Adrenal gland (tissue), 12 donors: ENCODE data around the gene DNAAF5. TPM values are rescaled to one million over a fixed set of nuclear protein-coding genes. Genes with fewer than 3 reads are reported as not detected.
A peak's percentile ranks its signal among the peaks of the same experiment; 100 is the strongest.

Experiments used
- DNase-seq, 7 donors: peaks; one replicate each; pipeline ENCODE4 v3.0.0-alpha.2; 2019 to 2020
- H3K27ac ChIP-seq, 5 donors: fragments of 200-600 bp; sonication (generic) in 4 of 5; 1 replicate in 3 of 5; 2 replicates in 2 of 5; pipeline versions ENCODE4 v1.5.1 to v1.8.0; 2016 to 2020; ENCODE audit warnings: mild to moderate bottlenecking in 1 of 5
- H3K27me3 ChIP-seq: fragments of 200-600 bp; 2 replicates; pipeline ENCODE4 v1.8.0; 2021
- H3K36me3 ChIP-seq, 2 donors: fragments of 200-600 bp; replicated peaks in 1 of 2; 1 replicate in 1 of 2; 2 replicates in 1 of 2; pipeline versions ENCODE4 v1.5.1 to v1.8.0; 2018 to 2022
- H3K4me1 ChIP-seq, 2 donors: fragments of 200-600 bp; replicated peaks in 1 of 2; 1 replicate in 1 of 2; 2 replicates in 1 of 2; pipeline versions ENCODE4 v1.5.1 to v1.8.0; 2018 to 2021
- H3K4me3 ChIP-seq, 4 donors: fragments of 200-600 bp; sonication (generic) in 3 of 4; one replicate each; pipeline ENCODE4 v1.5.1; 2016 to 2018
- H3K9me3 ChIP-seq, 3 donors: fragments of 200-600 bp; sonication (generic) in 1 of 3; replicated peaks in 1 of 3; 1 replicate in 2 of 3; 2 replicates in 1 of 3; pipeline versions ENCODE4 v1.5.1 to v1.8.0; 2016 to 2021
- CTCF ChIP-seq, 6 experiments: fragments of 450-650 bp in 4 of 6; fragments of 200-600 bp in 2 of 6; sonication (generic) in 1 of 6; IDR thresholded peaks; 1 replicate in 5 of 6; 2 replicates in 1 of 6; pipeline versions ENCODE4 v1.5.1 to v1.8.0; 2016 to 2021; ENCODE audit warnings: antibody characterized with exemption in 6 of 6, mild to moderate bottlenecking in 2 of 6, moderate library complexity in 1 of 6
- POLR2A ChIP-seq, 2 donors: fragments of 450-650 bp; IDR thresholded peaks; one replicate each; pipeline ENCODE4 v1.6.1; 2017; ENCODE audit warnings: antibody characterized with exemption in 2 of 2, mild to moderate bottlenecking in 2 of 2, moderate library complexity in 1 of 2
- WGBS, 4 donors: extraction: QIAGEN DNeasy Blood & Tissue Kit in 2 of 4; methylation state at CpG; one replicate each; pipeline versions ENCODE4 v1.1.5 to v1.1.7; 2013 to 2017; 5-methylcytosine and 5-hydroxymethylcytosine counted together
- intact Hi-C, 2 donors: fragments of 100-400 bp; cut with DNase I; formaldehyde crosslinking; loops; one replicate each; pipeline versions ENCODE4 v1.14.1 to v1.15.0; 2022 to 2023
- polyA plus RNA-seq, 3 donors: library from polyadenylated mRNA; stranded (reverse); fragments of 200-250 nt in 2 of 3; fragments of 350-450 nt in 1 of 3; fragmentation: Illumina TruSeq in 1 of 3; extraction: RNeasy Lipid Tissue Mini Kit (QIAGEN cat#74804) in 1 of 3; gene quantifications; one replicate each; pipeline ENCODE4 v1.2.3, GENCODE V29; 2013 to 2014
- total RNA-seq, 9 donors: library from RNA; depleted of rRNA in 4 of 9; stranded (reverse); fragments of >200 nt in 4 of 9; fragments of 120-200 nt in 1 of 9; fragmentation: NEBNext Ultra II Directional in 1 of 9; extraction: Animal tissue kit (Norgen Biotek cat#: 25700) in 1 of 9; gene quantifications; one replicate each; pipeline versions ENCODE4 v1.1.0 to v1.2.4, GENCODE V29; 2013 to 2023
- donor health status: healthy with polysubstance abuse.
- donor health status: Bipolar disorder and iron deficiency.
- donor health status: DM: yes; HTN: yes; CAD: no.
- donor health status: DM: no; HTN: no; CAD: no.
- donor health status: DM: no; HTN: no; CAD: no.
- donor health status: DM: yes; HTN: yes; CAD: no.

DNAAF5 gene
- total and polyA plus RNA-seq, 12 donors: 7.9 to 32.7 (median 19.4) TPM

GRCh38 chr7:699476-700170 is 26.9 kb upstream of the DNAAF5 start:
- no peaks in the 10 kb centered on the region for H3K9me3 ChIP-seq
- no peaks in the 10 kb centered on the region for H3K4me1 ChIP-seq
- H3K36me3 ChIP-seq: no peaks in the 10 kb centered on the region
- H3K4me3 ChIP-seq: no peak overlapping the region
- H3K27me3 ChIP-seq: no peaks in the 10 kb centered on the region
- WGBS, 4 donors: 76 to 81% (median 78%) methylated on average over 16 to 17 of the region's 17 CpGs
- intact Hi-C loops: no loop called here
- peak overlapping the region in 1 of 5 donors; percentile 49 for H3K27ac ChIP-seq
- TF ChIP-seq CTCF (IDR thresholded peaks at IDR 0.05): no peak
- no peak for TF ChIP-seq POLR2A (IDR thresholded peaks at IDR 0.05)
- no peak for DNase-seq

- intact Hi-C loops: no loop called here
- 96 to 99% (median 98%) methylated on average over 4 of the region's 4 CpGs for WGBS, 4 donors
- Histone ChIP-seq H3K4me1 (no peaks in the 10 kb centered on the region), H3K36me3 (no peaks in the 10 kb centered on the region), H3K27me3 (no peaks in the 10 kb centered on the region), H3K4me3 (no peak overlapping the region), H3K9me3 (no peaks in the 10 kb centered on the region), H3K27ac (no peak overlapping the region)
- DNase-seq: no peak
- TF ChIP-seq POLR2A (IDR thresholded peaks at IDR 0.05) (no peak), CTCF (IDR thresholded peaks at IDR 0.05) (no peak)
Measured at GRCh38 chr7:701086-701671, 25.3 kb upstream of the DNAAF5 start.

GRCh38 chr7:703049-703448 is 23.4 kb upstream of the DNAAF5 start:
- 89 to 99% (median 98%) methylated on average over 3 of the region's 3 CpGs for WGBS, 4 donors
- intact Hi-C loops: no loop called here
- no peak for DNase-seq
- no peaks in the 10 kb centered on the region for H3K4me1 ChIP-seq
- no peaks in the 10 kb centered on the region for H3K9me3 ChIP-seq
- TF ChIP-seq CTCF (IDR thresholded peaks at IDR 0.05) (no peak), POLR2A (IDR thresholded peaks at IDR 0.05) (no peak)
- H3K36me3 ChIP-seq: no peaks in the 10 kb centered on the region
- H3K27ac ChIP-seq: no peak overlapping the region
- H3K27me3 ChIP-seq: no peaks in the 10 kb centered on the region
- no peak overlapping the region for H3K4me3 ChIP-seq

DNA sequence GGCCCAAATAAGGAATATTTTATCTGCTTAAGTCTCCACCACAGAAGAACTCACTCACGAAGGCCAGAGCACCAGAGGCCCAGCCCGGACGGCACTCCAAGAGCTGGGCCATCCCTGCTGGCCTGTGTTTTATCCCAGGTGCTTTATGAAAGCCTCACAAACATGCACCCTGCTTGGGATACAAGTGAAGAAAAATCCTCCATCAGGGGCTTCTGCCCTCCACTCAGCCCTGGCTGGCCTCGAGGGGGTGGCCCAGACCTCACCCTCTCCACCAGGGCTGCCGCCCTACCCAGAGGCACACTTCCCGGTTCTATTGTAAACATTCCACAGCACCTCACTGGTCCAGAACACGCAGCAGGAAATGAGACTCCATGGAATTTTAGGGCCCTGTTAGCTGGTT is 19.8 kb upstream of the DNAAF5 start:
- intact Hi-C loops: no loop called here
- DNase-seq: no peak
- H3K9me3 ChIP-seq: no peaks in the 10 kb centered on the region
- 82 to 91% (median 90%) methylated on average over 5 to 7 of the region's 7 CpGs for WGBS, 4 donors
- TF ChIP-seq POLR2A (IDR thresholded peaks at IDR 0.05): no peak
- no peak for TF ChIP-seq CTCF (IDR thresholded peaks at IDR 0.05)
- no peaks in the 10 kb centered on the region for H3K4me1 ChIP-seq
- H3K27ac ChIP-seq: no peak overlapping the region
- H3K36me3 ChIP-seq: no peaks in the 10 kb centered on the region
- H3K4me3 ChIP-seq: no peak overlapping the region
- H3K27me3 ChIP-seq: no peaks in the 10 kb centered on the region
